SK-N-MC (cell line): Measurements from ENCODE around the gene MARS2.
"Not testable (repeated sequence)": the region's sequence is repeated elsewhere in the genome, so short reads cannot be mapped to it uniquely, and the experiment has no call there.

ENCODE experiments used
- DNase-seq: peaks from one replicate; pipeline ENCODE4 v3.0.0-alpha.2; 2011; ENCODE audit warnings: low read depth, low spot score
- H3K27ac ChIP-seq: fragments of 200-600 bp; sonication (generic); 2 replicates; pipeline ENCODE4 v1.5.1; 2016; ENCODE audit warnings: mixed run types
- H3K36me3 ChIP-seq: fragments of 200-600 bp; sonication (generic); 2 replicates; pipeline ENCODE4 v1.6.1; 2017; ENCODE audit warnings: antibody characterized with exemption, low read length, mixed read lengths; ENCODE audit not compliant: insufficient read depth
- H3K4me3 ChIP-seq: fragments of 200-600 bp; sonication (generic); 2 replicates; pipeline ENCODE4 v1.5.1; 2016
- H3K9ac ChIP-seq: fragments of 200-600 bp; sonication (generic); 2 replicates; pipeline ENCODE4 v1.8.0; 2017; ENCODE audit warnings: mixed run types, mixed read lengths; ENCODE audit not compliant: insufficient read length
- H3K9me3 ChIP-seq: fragments of 200-600 bp; sonication (generic); 2 replicates; pipeline ENCODE4 v1.6.1; 2017; ENCODE audit warnings: low read depth, mild to moderate bottlenecking, antibody characterized with exemption, low read length, moderate library complexity, mixed read lengths
- EZH2 ChIP-seq: fragments of 200-600 bp; sonication (generic); IDR thresholded peaks from one replicate; pipeline ENCODE4 v1.6.1; 2017; ENCODE audit warnings: antibody characterized with exemption
- FOXP2 ChIP-seq: optimal IDR thresholded peaks from 2 replicates; pipeline ENCODE3; 2011; ENCODE audit warnings: mild to moderate bottlenecking, moderate library complexity; ENCODE audit not compliant: insufficient read depth; ENCODE audit errors: extremely low read length, control extremely low read depth
- POLR2AphosphoS5 ChIP-seq: IDR thresholded peaks from 2 replicates; pipeline ENCODE4 v1.6.1; 2012; ENCODE audit warnings: mild to moderate bottlenecking, low read depth, low read length, borderline replicate concordance

Gene MARS2

GRCh38 chr2:197700960-197701359 lies 4.2 kb upstream of the MARS2 start:
- no peak overlapping the region for H3K4me3 ChIP-seq
- no peaks in the 10 kb centered on the region for H3K9me3 ChIP-seq
- no peak for DNase-seq
- no peak overlapping the region for H3K9ac ChIP-seq
- TF ChIP-seq FOXP2 (no peak), EZH2 (no peak), POLR2AphosphoS5 (no peak)
- no peak overlapping the region for H3K27ac ChIP-seq
- H3K36me3 ChIP-seq, result no peaks in the 10 kb centered on the region

- Histone ChIP-seq H3K27ac (peak overlapping the region; percentile 91), H3K9me3 (no peaks in the 10 kb centered on the region), H3K4me3 (peak overlapping the region; percentile 93), H3K36me3 (0 out of 2 replicates have a peak, but pooled peaks cover 6% of the 10 kb centered on the region), H3K9ac (peak overlapping the region; percentile 95)
- TF ChIP-seq FOXP2, result no peak
- no peak for TF ChIP-seq POLR2AphosphoS5
- no peak for TF ChIP-seq EZH2
- DNase-seq, result peak; percentile 28
Measured at GRCh38 chr2:197704434-197705120, 592 bp upstream of the MARS2 start.

GRCh38 chr2:197705912-197706838 lies 1.0 kb downstream of the MARS2 start:
- peak overlapping the region; percentile 58 for H3K9ac ChIP-seq
- no peak for DNase-seq
- H3K27ac ChIP-seq, result no peak overlapping the region
- H3K4me3 ChIP-seq, result peak overlapping the region; percentile 93
- H3K9me3 ChIP-seq, result no peaks in the 10 kb centered on the region
- peaks cover 7% of the 10 kb centered on the region; the same call in 1 of the 2 replicates for H3K36me3 ChIP-seq
- no peak for TF ChIP-seq FOXP2
- TF ChIP-seq POLR2AphosphoS5, result no peak
- no peak for TF ChIP-seq EZH2

DNA sequence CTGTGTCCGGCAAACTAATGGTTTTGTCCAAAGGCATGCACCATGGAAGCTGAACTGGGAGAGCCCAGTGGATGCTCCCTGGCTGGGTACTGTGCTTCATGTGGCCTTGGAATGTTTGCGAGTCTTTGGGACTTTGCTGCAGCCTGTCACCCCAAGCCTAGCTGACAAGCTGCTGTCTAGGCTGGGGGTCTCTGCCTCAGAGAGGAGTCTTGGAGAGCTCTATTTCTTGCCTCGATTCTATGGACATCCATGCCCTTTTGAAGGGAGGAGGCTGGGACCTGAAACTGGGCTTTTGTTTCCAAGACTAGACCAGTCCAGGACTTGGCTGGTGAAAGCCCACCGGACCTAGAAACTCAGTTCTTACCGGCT lies 1.7 kb downstream of the MARS2 start:
- TF ChIP-seq FOXP2 (no peak), POLR2AphosphoS5 (no peak), EZH2 (no peak)
- H3K9me3 ChIP-seq, result no peaks in the 10 kb centered on the region
- peaks cover 12% of the 10 kb centered on the region; the same call in 1 of the 2 replicates for H3K36me3 ChIP-seq
- H3K9ac ChIP-seq, result peak overlapping the region; percentile 58
- H3K27ac ChIP-seq, result no peak overlapping the region
- no peak for DNase-seq
- peak overlapping the region; percentile 93 for H3K4me3 ChIP-seq

DNA sequence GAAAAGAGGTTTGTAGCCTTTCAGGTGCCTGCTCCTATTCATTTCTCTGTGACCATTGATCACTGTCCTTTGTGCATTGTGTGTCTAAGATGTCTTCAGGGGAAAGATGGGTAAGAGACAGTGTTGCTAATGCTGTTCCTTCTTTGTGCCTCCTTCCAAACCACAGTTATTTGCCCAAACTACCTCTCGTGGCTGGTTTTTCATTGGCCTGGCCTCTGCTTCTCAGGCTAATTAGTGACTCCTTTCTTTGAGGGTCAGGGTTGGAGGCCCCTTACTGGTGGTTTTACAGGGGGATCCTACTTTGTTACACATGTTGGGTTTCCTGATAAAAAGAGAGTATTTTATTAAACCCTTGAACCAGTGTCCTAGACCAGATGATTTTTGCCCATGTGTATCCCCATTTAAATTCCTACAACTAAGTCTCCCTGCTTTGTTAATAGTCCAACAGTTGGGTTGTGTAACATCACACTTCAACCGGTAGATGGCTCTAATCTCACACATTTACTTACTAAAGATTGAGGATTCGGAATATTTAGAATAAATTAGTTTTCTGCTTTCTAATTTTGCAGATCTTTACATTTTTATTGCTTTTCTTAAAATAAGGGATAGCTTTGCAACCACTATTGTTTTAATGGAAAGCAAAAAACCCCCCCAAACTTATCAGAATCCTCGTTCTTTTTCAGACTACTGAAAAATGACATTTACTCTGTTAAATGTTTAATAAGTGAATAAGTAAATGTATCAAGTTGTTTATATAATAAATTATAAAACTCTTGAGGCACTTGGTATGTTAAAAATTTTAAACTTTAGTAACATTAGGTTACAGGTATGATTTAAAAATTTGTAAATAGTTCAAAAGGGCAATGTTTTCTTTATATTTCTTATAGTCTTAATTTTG lies 2.4 kb downstream of the MARS2 start:
- TF ChIP-seq POLR2AphosphoS5 (no peak), EZH2 (no peak), FOXP2 (no peak)
- peak; percentile 51 for DNase-seq
- Histone ChIP-seq H3K9me3 (no peaks in the 10 kb centered on the region), H3K36me3 (peaks cover 12% of the 10 kb centered on the region; the same call in 1 of the 2 replicates), H3K4me3 (peak overlapping the region; percentile 93), H3K9ac (peak overlapping the region; percentile 58), H3K27ac (no peak overlapping the region)

- no peak for DNase-seq
- TF ChIP-seq EZH2 (no peak), POLR2AphosphoS5 (no peak), FOXP2 (no peak)
- Histone ChIP-seq H3K36me3 (peaks cover 12% of the 10 kb centered on the region; the same call in 1 of the 2 replicates), H3K9me3 (no peaks in the 10 kb centered on the region), H3K9ac (peak overlapping the region; percentile 58), H3K4me3 (peak overlapping the region; percentile 93), H3K27ac (no peak overlapping the region)
Measured at GRCh38 chr2:197708331-197708730, 3.2 kb downstream of the MARS2 start.

DNA sequence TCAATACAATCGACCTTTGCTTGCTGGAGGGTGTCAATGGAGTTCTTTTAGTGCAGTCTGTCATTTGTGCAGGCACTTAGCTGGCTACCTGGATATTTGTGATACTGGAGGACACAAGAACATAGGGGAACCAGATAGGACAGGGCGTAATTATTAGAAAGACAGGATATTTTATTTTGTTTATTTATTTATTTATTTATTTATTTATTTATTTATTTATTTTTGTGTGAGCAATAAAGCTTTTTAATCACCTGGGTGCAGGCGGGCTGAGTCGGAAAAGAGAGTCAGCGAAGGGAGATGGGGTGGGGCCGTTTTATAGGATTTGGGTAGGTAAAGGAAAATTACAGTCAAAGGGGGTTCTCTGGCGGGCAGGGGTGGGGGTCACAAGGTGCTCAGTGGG lies 4.0 kb downstream of the MARS2 start:
- not testable (repeated sequence) for H3K9me3 ChIP-seq, DNase-seq, H3K9ac ChIP-seq, H3K27ac ChIP-seq, H3K4me3 ChIP-seq
- H3K36me3 ChIP-seq, result peaks cover 12% of the 10 kb centered on the region; the same call in 1 of the 2 replicates
